H1 (cell line): Measurements from ENCODE around the gene CTLA4. TPM values are rescaled to one million over a fixed set of nuclear protein-coding genes. Genes with fewer than 3 reads are reported as not detected.
A peak's percentile ranks its signal among the peaks of the same experiment; 100 is the strongest.

Experiments used
- CTCF ChIA-PET: fragments of 300-600 bp; sonication (Branson Sonifier 250); formaldehyde crosslinking; loops from one replicate; lab custom pipeline; 2021; ENCODE audit not compliant: partially characterized antibody; lab: Charles Lee
- POLR2A ChIA-PET: fragments of 300-600 bp; sonication (Branson Sonifier 250); formaldehyde crosslinking; loops from one replicate; lab custom pipeline; 2021; ENCODE audit warnings: inconsistent platforms; ENCODE audit not compliant: partially characterized antibody; lab: Charles Lee
- DNase-seq, 2 experiments: peaks; one replicate each; pipeline versions ENCODE4 v3.0.0 to v3.0.0-alpha.2; 2010 to 2022; ENCODE audit warnings: low spot score in 2 of 2, low read depth in 1 of 2, mixed read lengths in 1 of 2
- FAIRE-seq: peaks from 2 replicates; lab custom pipeline; 2011; peaks lifted over from hg19 to GRCh38; lab: Jason Lieb, UNC
- H2AFZ ChIP-seq: 2 replicates; pipeline ENCODE4 v1.8.1; 2012; ENCODE audit warnings: low read length, inconsistent platforms
- H2AK5ac ChIP-seq: 2 replicates; pipeline ENCODE4 v1.6.1; 2013; ENCODE audit warnings: low read depth, low read length
- H2BK120ac ChIP-seq: replicated peaks from 2 replicates; pipeline ENCODE3; 2013; ENCODE audit warnings: low read depth, low read length, inconsistent platforms
- H2BK12ac ChIP-seq: 2 replicates; pipeline ENCODE4 v1.6.1; 2013; ENCODE audit warnings: low read depth, low read length
- H2BK15ac ChIP-seq: 2 replicates; pipeline ENCODE4 v1.6.1; 2013; ENCODE audit warnings: low read length
- H2BK20ac ChIP-seq: 2 replicates; pipeline ENCODE4 v1.6.1; 2013; ENCODE audit warnings: low read length
- H2BK5ac ChIP-seq: 2 replicates; pipeline ENCODE4 v1.6.1; 2013; ENCODE audit warnings: low read depth, low read length
- H3K14ac ChIP-seq: 2 replicates; pipeline ENCODE4 v1.6.1; 2013; ENCODE audit warnings: inconsistent platforms; ENCODE audit not compliant: insufficient read length
- H3K18ac ChIP-seq: 2 replicates; pipeline ENCODE4 v1.6.1; 2013; ENCODE audit warnings: low read length; ENCODE audit errors: extremely low read depth
- H3K23ac ChIP-seq: 2 replicates; pipeline ENCODE4 v1.6.1; 2013; ENCODE audit warnings: inconsistent platforms; ENCODE audit not compliant: insufficient read length
- H3K23me2 ChIP-seq: 2 replicates; pipeline ENCODE4 v1.6.1; 2013; ENCODE audit warnings: low read depth, low read length
- H3K27ac ChIP-seq: 2 replicates; pipeline ENCODE4 v1.6.1; 2011; ENCODE audit warnings: low read depth, low read length, inconsistent platforms
- H3K27me3 ChIP-seq, 4 experiments: replicated peaks in 1 of 4; 1 replicate in 1 of 4; 2 replicates in 3 of 4; pipeline versions ENCODE4 v1.6.1 to v1.8.1; 2011 to 2013; ENCODE audit warnings: low read length in 3 of 4, mild to moderate bottlenecking in 3 of 4, inconsistent platforms in 2 of 4, mixed read lengths in 2 of 4, moderate library complexity in 1 of 4; ENCODE audit not compliant: control insufficient read depth in 3 of 4, insufficient read depth in 3 of 4; ENCODE audit errors: extremely low read depth in 1 of 4
- H3K36me3 ChIP-seq, 4 experiments: 2 replicates each; pipeline versions ENCODE4 v1.6.1 to v1.8.1; 2011 to 2013; ENCODE audit warnings: mild to moderate bottlenecking in 4 of 4, low read length in 3 of 4, moderate library complexity in 2 of 4, control low read depth in 1 of 4, inconsistent platforms in 1 of 4; ENCODE audit not compliant: insufficient read depth in 4 of 4, control insufficient read depth in 2 of 4
- H3K4ac ChIP-seq: replicated peaks from 2 replicates; pipeline ENCODE3; 2013; ENCODE audit warnings: low read length, low read depth, mixed read lengths, inconsistent platforms; ENCODE audit not compliant: insufficient read length
- H3K4me1 ChIP-seq, 4 experiments: replicated peaks in 1 of 4; 1 replicate in 1 of 4; 2 replicates in 3 of 4; pipeline versions ENCODE4 v1.6.1 to v1.8.1; 2011 to 2013; ENCODE audit warnings: low read length in 3 of 4, inconsistent platforms in 2 of 4, mixed read lengths in 1 of 4; ENCODE audit not compliant: insufficient read depth in 4 of 4, control insufficient read depth in 3 of 4
- H3K4me2 ChIP-seq, 2 experiments: 2 replicates each; pipeline versions ENCODE4 v1.6.1 to v1.8.1; 2011 to 2013; ENCODE audit warnings: low read depth in 2 of 2, low read length in 2 of 2, control low read depth in 1 of 2, inconsistent platforms in 1 of 2, mild to moderate bottlenecking in 1 of 2; ENCODE audit not compliant: insufficient read depth in 1 of 2
- H3K4me3 ChIP-seq, 4 experiments: fragments of 200-600, 300-600 bp in 1 of 4; sonication (generic), shearing (Covaris generic), sonication (Bioruptor Twin) in 1 of 4; 2 replicates each; pipeline versions ENCODE4 v1.5.1 to v1.8.1; 2011 to 2016; ENCODE audit warnings: low read length in 4 of 4, low read depth in 3 of 4, control low read depth in 2 of 4, inconsistent platforms in 2 of 4, mild to moderate bottlenecking in 2 of 4, mixed read lengths in 1 of 4, moderate library complexity in 1 of 4; ENCODE audit not compliant: insufficient read depth in 2 of 4; ENCODE audit errors: extremely low read depth in 1 of 4
- H3K56ac ChIP-seq: replicated peaks from 2 replicates; pipeline ENCODE3; 2013; ENCODE audit warnings: low read depth, mild to moderate bottlenecking, mixed read lengths, low read length, inconsistent platforms; ENCODE audit not compliant: insufficient read length
- H3K79me1 ChIP-seq: 2 replicates; pipeline ENCODE4 v1.6.1; 2013; ENCODE audit warnings: low read depth, low read length, control low read depth
- H3K79me2 ChIP-seq, 2 experiments: 2 replicates each; pipeline versions ENCODE4 v1.6.1 to v1.8.1; 2012 to 2013; ENCODE audit warnings: low read length in 2 of 2, mild to moderate bottlenecking in 2 of 2, inconsistent platforms in 1 of 2; ENCODE audit not compliant: insufficient read depth in 2 of 2, control insufficient read depth in 1 of 2
- H3K9ac ChIP-seq, 4 experiments: replicated peaks in 1 of 4; 1 replicate in 1 of 4; 2 replicates in 3 of 4; pipeline versions ENCODE4 v1.6.1 to v1.8.1; 2011 to 2013; ENCODE audit warnings: low read depth in 3 of 4, low read length in 3 of 4, control low read depth in 2 of 4, mild to moderate bottlenecking in 2 of 4, moderate library complexity in 2 of 4, inconsistent platforms in 1 of 4; ENCODE audit errors: extremely low read depth in 1 of 4
- H3K9me3 ChIP-seq, 2 experiments: 2 replicates each; pipeline versions ENCODE4 v1.6.1 to v1.8.1; 2012 to 2013; ENCODE audit warnings: mild to moderate bottlenecking in 2 of 2, moderate library complexity in 2 of 2, control low read depth in 1 of 2, inconsistent platforms in 1 of 2, low read depth in 1 of 2, low read length in 1 of 2, mixed read lengths in 1 of 2; ENCODE audit not compliant: insufficient read depth in 2 of 2
- H4K20me1 ChIP-seq, 2 experiments: replicated peaks in 1 of 2; 2 replicates each; pipeline versions ENCODE3 to v1.8.1; 2011 to 2013; ENCODE audit warnings: inconsistent platforms in 2 of 2, low read length in 2 of 2, mild to moderate bottlenecking in 1 of 2; ENCODE audit not compliant: insufficient read depth in 2 of 2, control insufficient read depth in 1 of 2
- H4K5ac ChIP-seq: 2 replicates; pipeline ENCODE4 v1.6.1; 2013; ENCODE audit warnings: low read length, low read depth, mixed read lengths, inconsistent platforms; ENCODE audit not compliant: insufficient read length
- H4K8ac ChIP-seq: 2 replicates; pipeline ENCODE4 v1.8.0; 2013; ENCODE audit warnings: mild to moderate bottlenecking, moderate library complexity, low read length, inconsistent platforms; ENCODE audit not compliant: insufficient read depth; ENCODE audit errors: extremely low read depth
- H4K91ac ChIP-seq: replicated peaks from 2 replicates; pipeline ENCODE3; 2013; ENCODE audit warnings: low read length, mixed read lengths, inconsistent platforms; ENCODE audit not compliant: insufficient read length
- ATF3 ChIP-seq: IDR thresholded peaks from 2 replicates; pipeline ENCODE4 v1.6.1; 2011; ENCODE audit warnings: low read depth, mild to moderate bottlenecking, low read length; ENCODE audit not compliant: insufficient read depth
- BACH1 ChIP-seq: IDR thresholded peaks from 2 replicates; pipeline ENCODE4 v1.6.1; 2012; ENCODE audit warnings: low read length, improper control_type of control experiment
- EGR1 ChIP-seq: IDR thresholded peaks from 2 replicates; pipeline ENCODE4 v1.6.1; 2011; ENCODE audit warnings: low read depth, low read length, borderline replicate concordance
- EZH2 ChIP-seq: fragments of 200-600 bp; sonication (generic); IDR thresholded peaks from 2 replicates; pipeline ENCODE4 v1.7.1; 2012; ENCODE audit warnings: low read depth, mild to moderate bottlenecking, moderate library complexity, low read length, inconsistent platforms; ENCODE audit not compliant: severe bottlenecking
- FOSL1 ChIP-seq: IDR thresholded peaks from 2 replicates; pipeline ENCODE4 v1.6.1; 2011; ENCODE audit warnings: mild to moderate bottlenecking, low read depth, low read length, moderate library complexity; ENCODE audit not compliant: insufficient read depth
- KDM4A ChIP-seq: IDR thresholded peaks from one replicate; pipeline ENCODE4 v1.7.1; 2012; ENCODE audit warnings: low read depth, mild to moderate bottlenecking, moderate library complexity, low read length, inconsistent platforms; ENCODE audit not compliant: severe bottlenecking
- RAD21 ChIP-seq, 2 experiments: IDR thresholded peaks in 1 of 2; conservative IDR thresholded peaks in 1 of 2; 2 replicates each; pipeline ENCODE4 v1.6.1; 2011; ENCODE audit warnings: low read depth in 2 of 2, low read length in 2 of 2, improper control_type of control experiment in 1 of 2, inconsistent platforms in 1 of 2, mild to moderate bottlenecking in 1 of 2, moderate library complexity in 1 of 2
- RBBP5 ChIP-seq: IDR thresholded peaks from 2 replicates; pipeline ENCODE4 v1.7.1; 2012; ENCODE audit warnings: low read depth, mild to moderate bottlenecking, inconsistent platforms, low read length, moderate library complexity, borderline replicate concordance
- SUZ12 ChIP-seq: fragments of 200-600 bp; sonication (generic); IDR thresholded peaks from 2 replicates; pipeline ENCODE4 v1.6.1; 2012; ENCODE audit warnings: mild to moderate bottlenecking, inconsistent platforms, low read length, moderate library complexity, mixed read lengths
- WGBS, 2 experiments: shearing (Covaris generic) in 1 of 2; methylation state at CpG; one replicate each; pipeline versions ENCODE4 v1.1.6 to v1.1.7; 2013 to 2015; ENCODE audit warnings: low lambda C conversion rate in 2 of 2, mixed read lengths in 2 of 2, inconsistent platforms in 1 of 2, low coverage in 1 of 2, missing lambda C conversion rate in 1 of 2; ENCODE audit not compliant: insufficient replicate concordance in 2 of 2, insufficient coverage in 1 of 2, insufficient read length in 1 of 2; ENCODE audit errors: extremely low coverage in 1 of 2, missing lambda C conversion rate in 1 of 2; 5-methylcytosine and 5-hydroxymethylcytosine counted together
- polyA plus RNA-seq, 7 experiments: library from polyadenylated mRNA; depleted of rRNA in 3 of 7; stranded (reverse) in 5 of 7; unstranded in 2 of 7; fragments of >200 nt in 5 of 7; fragments of 200-250 nt in 2 of 7; gene quantifications; 1 replicate in 5 of 7; 2 replicates in 1 of 7; 4 replicates in 1 of 7; pipeline versions ENCODE4 v1.2.1 to v1.2.3, GENCODE V29; 2011 to 2013; ENCODE audit warnings: missing spikeins in 2 of 7, mixed read lengths in 2 of 7
- total RNA-seq: library from RNA; stranded (reverse); fragmentation: NEBNext Ultra II Directional; extraction: Animal tissue kit (Norgen Biotek cat#: 25700); gene quantifications from 2 replicates; pipeline ENCODE4 v1.2.1, GENCODE V29; 2021

Gene CTLA4
- total and polyA plus RNA-seq, 2 of the 8 experiments (the other 6 are each of a cell fraction or from before 2014, with no cell fraction given): not detected

- Histone ChIP-seq H2BK5ac (no peak overlapping the region), H3K23ac (no peak overlapping the region), H3K36me3 (no peaks in the 10 kb centered on the region), H3K9ac (no peak overlapping the region), H3K56ac (no peak overlapping the region), H3K27me3 (no peaks in the 10 kb centered on the region), H2BK120ac (no peak overlapping the region), H3K9me3 (no peaks in the 10 kb centered on the region), H2BK12ac (no peak overlapping the region), H4K5ac (no peak overlapping the region), H3K4me3 (no peak overlapping the region), H3K4me2 (no peak overlapping the region), H3K79me2 (no peaks in the 10 kb centered on the region), H3K14ac (no peak overlapping the region), H3K23me2 (no peaks in the 10 kb centered on the region; the same call in 1 of the 2 replicates), H3K79me1 (no peaks in the 10 kb centered on the region), H2AK5ac (no peak overlapping the region), H4K8ac (no peak overlapping the region), H2BK20ac (0 out of 2 replicates have a peak overlapping the region, but pooled peaks have one; percentile 6), H4K91ac (no peak overlapping the region), H4K20me1 (no peaks in the 10 kb centered on the region), H3K4ac (no peak overlapping the region), H2BK15ac (no peak overlapping the region), H3K27ac (no peak overlapping the region), H3K4me1 (no peaks in the 10 kb centered on the region), H2AFZ (peak overlapping the region; percentile 87; the same call in 1 of the 2 replicates), H3K18ac (no peak overlapping the region)
- ChIA-PET CTCF (interaction anchor here (0.6 to 3.1 kb wide), 33 partner anchors 8 to 1151 kb away, joined by 3 to 13 read pairs (median 4); no protein-coding TSS in a partner anchor), POLR2A (no interaction called here)
- 53% methylated on average over 8 of the region's 8 CpGs; no CpG with 5 or more reads in 1 of the 2 experiments for WGBS, 2 experiments
- FAIRE-seq: peak; percentile 57
- peak in 1 of 2 experiments; percentile 57 for DNase-seq
- TF ChIP-seq RBBP5: no peak
- no peak for TF ChIP-seq ATF3
- TF ChIP-seq KDM4A: no peak
- no peak for TF ChIP-seq EZH2
- 0 out of 2 replicates have a peak, but pooled peaks have one; percentile 18 for TF ChIP-seq BACH1
- no peak for TF ChIP-seq FOSL1
- no peak for TF ChIP-seq EGR1
- TF ChIP-seq SUZ12: no peak
- peak; percentile 84 to 86 for TF ChIP-seq RAD21 (IDR thresholded peaks at IDR 0.05 in 1 of 2, conservative IDR thresholded peaks at IDR 0.05 in 1 of 2; ENCODE audit: low read depth in 2 of 2, low read length in 2 of 2)
Measured at GRCh38 chr2:203909261-203909967, 41.8 kb downstream of the CTLA4 start.
